Activated gamma-delta T cell treated with anti-CD3 and anti-CD28 coated beads, Interleukin-2, amount 50 U/mL, for 16 hours (primary cell): ENCODE results near the gene MNT.

Experiments
- DNase-seq: peaks from one replicate; pipeline ENCODE4 v3.0.0-alpha.2; 2020; ENCODE audit warnings: low read depth

MNT gene

GRCh38 chr17:2396192-2396567, 4.7 kb downstream of the MNT start:
- DNase-seq = no peak

DNA sequence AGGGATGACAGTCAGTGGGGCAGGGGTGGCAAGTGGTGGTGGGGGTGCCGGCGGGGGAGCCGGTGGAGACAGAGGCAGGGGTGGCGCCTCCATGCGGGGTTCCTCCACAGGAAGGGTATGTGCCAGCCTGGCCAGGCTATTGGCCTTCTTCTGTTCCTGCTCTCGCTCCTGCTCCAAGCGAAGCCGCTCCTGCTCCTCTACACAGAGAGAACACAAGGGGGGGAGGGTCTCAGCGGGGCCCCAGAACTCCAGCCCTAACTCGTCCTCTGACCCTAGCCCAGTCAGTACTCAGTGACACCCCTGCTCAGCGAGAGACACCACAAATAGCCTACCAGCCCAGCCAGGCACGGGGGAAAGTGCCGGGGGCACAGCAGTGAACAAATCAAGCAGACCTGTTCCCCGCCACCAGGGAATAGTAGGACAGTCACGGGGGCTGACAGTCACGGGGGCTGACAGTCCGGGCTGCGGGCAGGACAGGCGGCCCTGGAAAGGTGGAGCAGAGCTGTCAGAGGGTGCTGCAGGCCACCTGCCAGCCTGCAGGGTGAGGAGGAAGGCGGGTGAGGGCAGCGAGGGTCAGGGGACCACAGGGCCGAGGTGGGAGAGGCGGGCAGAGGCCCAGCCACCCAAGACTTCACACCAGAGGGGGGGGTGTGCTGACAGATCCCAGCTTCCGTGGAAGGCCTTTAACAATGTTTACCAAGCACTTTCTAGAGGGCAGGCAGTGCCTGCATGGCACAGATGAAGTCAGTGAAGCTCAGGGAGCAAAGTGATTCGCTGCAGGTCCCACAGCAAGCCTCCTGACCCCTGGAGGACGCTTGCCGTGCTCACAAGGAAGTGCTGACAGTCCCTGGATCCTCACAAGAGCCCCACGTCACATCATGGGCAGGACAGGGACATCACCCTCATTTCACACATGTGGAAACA, 5.3 kb downstream of the MNT start:
- DNase-seq = no peak

DNA sequence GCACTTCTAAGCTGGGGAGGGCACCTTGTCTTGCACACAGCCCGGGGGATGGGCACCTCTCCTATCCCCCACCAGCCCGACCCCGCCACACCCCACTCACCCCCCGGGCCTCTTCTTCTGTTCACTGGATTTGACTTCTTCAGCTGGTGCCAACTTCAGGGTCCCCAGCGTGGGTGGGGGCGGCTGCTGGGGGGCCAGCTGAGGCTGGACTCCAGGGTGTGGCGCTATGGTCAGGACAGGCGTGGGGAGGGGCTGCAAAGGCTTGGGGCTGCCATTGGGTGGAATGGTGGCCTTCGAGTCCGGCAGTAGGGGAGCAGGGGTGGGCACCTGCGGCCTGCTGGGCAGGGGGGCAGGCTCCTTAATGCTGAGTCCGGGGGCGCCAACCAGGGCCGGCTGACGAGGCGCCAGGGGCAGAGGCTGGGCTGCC, 6.1 kb downstream of the MNT start:
- DNase-seq = no peak

GRCh38 chr17:2393954-2394749, 6.7 kb downstream of the MNT start:
- no peak for DNase-seq

- peak; percentile 81 for DNase-seq
These were observed 7.5 kb downstream of the MNT start for GRCh38 chr17:2393174-2393953.

DNA sequence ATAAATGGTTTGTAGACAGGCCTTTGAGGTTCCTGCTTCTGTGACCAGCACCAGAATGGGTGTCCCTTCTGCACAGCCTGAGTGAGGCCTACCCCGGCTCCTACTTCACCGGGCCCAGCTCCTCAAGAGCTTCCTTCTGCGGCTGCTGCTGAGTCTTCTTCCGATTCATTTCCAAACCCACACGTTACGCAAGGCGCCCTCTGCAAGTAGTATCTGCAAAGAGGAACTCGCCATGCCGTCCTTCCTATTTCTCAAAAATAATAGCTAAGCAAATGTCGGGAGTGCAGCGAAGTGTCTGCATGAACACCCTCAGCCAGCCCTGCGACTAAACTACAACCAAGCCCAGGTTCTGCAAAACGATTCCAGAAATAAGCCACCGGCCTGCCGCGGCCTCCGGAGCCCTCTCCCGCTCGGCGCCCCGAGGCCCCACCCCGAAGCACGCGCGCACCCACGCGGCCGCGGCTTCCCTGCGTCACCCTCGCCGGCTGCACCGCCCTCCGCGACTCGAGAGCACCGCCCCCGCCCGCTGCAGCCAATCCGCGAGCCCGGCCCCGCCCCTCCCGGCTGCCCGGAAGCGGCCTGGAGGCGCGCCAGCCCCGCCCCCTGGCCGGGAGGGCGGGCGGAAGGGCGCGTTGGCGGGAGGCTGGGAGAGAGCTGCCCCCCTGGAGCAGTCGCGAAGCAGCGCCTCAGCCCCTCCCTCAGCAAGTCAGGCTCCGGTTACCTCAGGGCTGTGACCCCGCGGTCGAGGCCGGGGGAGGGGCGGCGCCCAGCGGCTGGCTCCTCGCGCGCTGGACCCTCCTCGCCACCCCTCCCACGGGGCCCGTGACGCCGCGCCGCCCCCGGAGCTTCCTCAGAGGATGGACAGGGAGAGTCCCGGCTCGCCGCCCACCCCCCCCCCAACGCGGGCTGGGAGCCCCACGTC, 8.3 kb downstream of the MNT start:
- peak; percentile 97 for DNase-seq

- no peak for DNase-seq
These were observed 9.1 kb downstream of the MNT start for GRCh38 chr17:2391597-2392251.

GRCh38 chr17:2390199-2390836, 10.5 kb downstream of the MNT start:
- no peak for DNase-seq

DNA sequence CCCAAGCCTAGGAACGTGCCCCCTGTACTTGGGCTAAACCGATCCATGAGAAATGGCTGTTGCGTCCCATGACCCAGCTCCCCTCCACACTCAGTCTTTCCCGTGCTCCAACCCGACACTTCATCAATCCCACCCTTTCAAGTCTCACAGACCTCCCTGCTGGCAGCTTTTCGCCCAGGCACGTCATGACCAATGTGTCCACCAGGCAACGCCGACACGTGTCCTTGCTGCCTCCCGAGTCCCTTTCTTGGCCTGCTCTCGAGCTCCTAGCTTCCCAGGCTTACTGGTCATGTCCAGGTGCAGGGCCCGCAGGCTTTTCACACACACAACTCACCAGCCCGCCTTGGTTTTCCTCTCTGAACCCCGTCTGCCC, 12.2 kb downstream of the MNT start:
- no peak for DNase-seq

GRCh38 chr17:2388020-2388682, 12.7 kb downstream of the MNT start:
- no peak for DNase-seq

DNA sequence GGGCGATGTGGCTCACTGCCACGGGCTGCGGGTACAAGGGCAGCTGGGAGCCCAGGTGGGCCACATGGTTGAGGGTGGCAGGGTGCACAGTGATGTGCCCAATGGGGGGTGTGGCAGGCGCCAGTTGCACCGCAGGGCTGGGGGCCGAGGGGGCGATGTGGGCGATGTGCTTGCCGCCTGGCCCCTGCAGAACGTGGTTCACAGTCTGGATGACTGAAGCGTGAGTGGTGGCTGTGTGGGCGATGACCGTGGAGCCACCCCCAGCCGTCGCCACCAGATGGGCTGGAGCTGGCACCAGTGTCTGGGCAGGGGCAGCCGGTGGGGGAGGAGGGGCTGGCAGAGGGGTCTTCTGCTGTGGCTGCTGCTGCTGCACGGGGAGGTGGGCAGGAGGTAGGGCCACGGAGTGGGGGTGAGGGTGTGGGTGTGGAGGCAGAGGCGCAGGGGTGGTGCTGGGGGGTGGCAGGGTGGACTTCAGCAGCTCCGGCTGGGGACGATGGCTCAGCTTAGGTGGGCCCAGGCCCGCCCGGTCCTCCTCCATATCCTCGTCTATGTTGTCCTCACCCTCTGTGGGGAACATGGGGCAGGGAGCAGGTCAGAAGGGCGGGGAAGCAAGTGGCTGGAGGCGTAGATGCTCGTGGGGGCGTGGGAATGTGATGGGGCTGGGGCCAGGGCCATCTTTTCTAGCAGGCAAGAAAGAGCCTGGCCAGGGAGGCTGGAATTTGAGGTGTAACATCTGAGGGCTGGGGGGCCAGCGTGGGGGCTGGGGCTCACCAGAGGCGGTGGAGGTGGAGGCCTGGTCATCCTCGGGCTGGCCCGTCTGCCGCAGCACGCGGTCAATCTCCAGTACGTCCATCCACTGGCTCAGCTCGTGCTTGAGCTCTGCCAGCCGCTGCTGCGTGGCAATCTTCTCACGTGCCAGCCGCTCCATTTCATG, 13.5 kb downstream of the MNT start:
- DNase-seq = no peak

GRCh38 chr17:2386400-2387085, 14.3 kb downstream of the MNT start:
- DNase-seq = no peak

- DNase-seq = no peak
These were observed 15.3 kb downstream of the MNT start for GRCh38 chr17:2385240-2386210.

DNA sequence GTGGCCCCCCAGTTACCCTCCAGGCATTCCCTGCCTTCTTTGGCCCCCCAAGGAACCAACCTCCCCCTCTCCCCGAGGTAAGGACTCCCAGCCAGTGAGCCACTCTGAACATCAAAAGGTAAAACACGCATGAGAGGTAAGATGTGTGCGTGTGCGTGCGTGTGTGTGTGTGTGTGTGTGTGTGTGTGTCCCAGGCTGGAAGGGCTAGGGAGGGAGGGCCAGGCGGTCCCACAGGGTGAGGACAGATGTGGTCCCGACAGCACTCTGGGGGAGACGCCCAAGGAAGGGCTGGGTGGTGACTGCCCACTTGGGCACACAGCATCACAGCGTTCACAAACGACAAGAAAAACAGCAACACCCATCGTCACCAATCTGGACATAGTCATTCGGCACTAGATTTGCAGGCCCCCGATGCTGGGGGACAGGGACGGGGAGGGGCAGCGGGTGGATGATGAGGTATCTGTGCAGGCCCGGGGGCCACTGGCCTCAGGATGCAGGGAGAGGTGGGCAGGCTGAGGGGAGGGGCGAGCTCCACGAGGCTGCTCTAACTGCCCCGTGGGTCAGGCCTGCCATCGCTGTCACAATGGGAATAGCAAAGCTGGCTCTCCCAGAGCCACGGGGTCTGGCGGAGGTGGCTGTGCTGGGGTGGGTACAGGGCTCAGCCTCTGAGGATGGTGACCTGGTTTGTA, 16.3 kb downstream of the MNT start:
- DNase-seq = no peak

DNA sequence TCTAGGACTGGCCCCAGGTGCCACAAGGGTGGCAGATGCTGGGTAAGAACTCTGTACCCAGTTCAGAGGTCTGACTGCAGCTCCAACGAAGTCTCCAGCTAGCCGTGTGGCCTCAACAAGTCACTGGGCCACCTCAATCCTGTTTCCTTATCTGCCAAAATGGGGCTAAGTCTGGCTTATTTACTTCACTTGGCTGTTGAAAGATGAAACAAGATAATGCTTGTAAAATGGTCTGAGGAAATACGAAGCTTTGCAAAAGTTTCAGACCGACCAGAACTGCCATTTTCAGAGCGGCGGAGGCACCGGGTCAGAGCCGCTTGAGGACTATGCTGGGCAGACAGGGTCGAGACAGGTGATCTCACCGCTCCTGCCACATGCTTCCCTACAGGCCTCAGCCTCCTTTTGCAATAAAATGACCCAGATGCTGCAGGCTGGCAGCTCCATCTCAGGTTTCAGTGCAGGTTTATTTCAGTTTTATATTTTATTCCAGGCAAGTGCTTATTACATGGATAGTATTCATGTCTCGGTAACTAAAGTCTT, 17.2 kb downstream of the MNT start:
- DNase-seq = no peak
